ENCODE results near the gene COL9A1. TPM values are rescaled to one million over a fixed set of nuclear protein-coding genes. Genes with fewer than 3 reads are reported as not detected.
"Not testable (repeated sequence)": the region's sequence is repeated elsewhere in the genome, so short reads cannot be mapped to it uniquely, and the experiment has no call there.

The COL9A1 gene
- total RNA-seq, 1 experiment from 2014 or later: not detected

GRCh38 chr6:70310063-70310694 is 7.3 kb upstream of the COL9A1 start:
- H3K4me3 ChIP-seq: no peak overlapping the region
- no peaks in the 10 kb centered on the region for H3K9me3 ChIP-seq (replicated peaks)
- DNase-seq (ENCODE audit: low read depth in 1 of 2, low spot score in 2 of 2): peak in 1 of 2 experiments; percentile 10
- no peaks in the 10 kb centered on the region for H3K36me3 ChIP-seq
- H3K27ac ChIP-seq: no peak overlapping the region
- H3K27me3 ChIP-seq (replicated peaks): peaks cover 15% of the 10 kb centered on the region
- H3K4me1 ChIP-seq (replicated peaks): peaks cover 4% of the 10 kb centered on the region

GRCh38 chr6:70309243-70309642 is 6.4 kb upstream of the COL9A1 start:
- Histone ChIP-seq H3K27ac (no peak overlapping the region), H3K36me3 (no peaks in the 10 kb centered on the region), H3K4me3 (no peak overlapping the region), H3K4me1 (replicated peaks) (peaks cover 4% of the 10 kb centered on the region), H3K9me3 (replicated peaks) (no peaks in the 10 kb centered on the region), H3K27me3 (replicated peaks) (peaks cover 9% of the 10 kb centered on the region)
- no peak for DNase-seq (ENCODE audit: low read depth in 1 of 2, low spot score in 2 of 2)

DNA sequence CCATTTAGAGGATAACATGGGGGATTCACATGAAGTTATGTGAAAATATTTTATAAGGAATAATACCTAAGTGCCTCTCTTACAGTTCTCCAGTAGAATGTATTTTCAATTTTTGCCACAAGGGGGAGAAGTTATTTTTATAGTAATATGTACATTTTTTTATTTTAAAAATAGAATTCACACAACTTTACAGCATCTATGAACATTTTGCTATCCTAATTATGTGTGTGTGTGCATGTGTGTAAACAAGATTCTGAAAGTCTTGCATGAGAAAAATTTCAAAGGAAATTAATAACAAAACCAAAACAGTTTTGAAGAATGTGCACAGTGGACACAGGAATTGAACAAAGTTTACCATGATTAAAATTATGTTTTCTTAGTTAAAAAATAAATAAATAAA is 5.3 kb upstream of the COL9A1 start:
- H3K9me3 ChIP-seq (replicated peaks); H3K27ac ChIP-seq; H3K4me1 ChIP-seq (replicated peaks); DNase-seq (ENCODE audit: low read depth in 1 of 2, low spot score in 2 of 2); H3K36me3 ChIP-seq; H3K4me3 ChIP-seq; H3K27me3 ChIP-seq (replicated peaks): not testable (repeated sequence)

- Histone ChIP-seq H3K4me1 (replicated peaks) (peaks cover 4% of the 10 kb centered on the region), H3K27ac (no peak overlapping the region), H3K36me3 (no peaks in the 10 kb centered on the region), H3K27me3 (replicated peaks) (peaks cover 3% of the 10 kb centered on the region), H3K9me3 (replicated peaks) (no peaks in the 10 kb centered on the region), H3K4me3 (no peak overlapping the region)
- DNase-seq (ENCODE audit: low read depth in 1 of 2, low spot score in 2 of 2): no peak
These were observed 4.1 kb upstream of the COL9A1 start for GRCh38 chr6:70307008-70307407.

GRCh38 chr6:70304616-70305015 is 1.7 kb upstream of the COL9A1 start:
- no peak for DNase-seq (ENCODE audit: low read depth in 1 of 2, low spot score in 2 of 2)
- no peaks in the 10 kb centered on the region for H3K36me3 ChIP-seq
- H3K27me3 ChIP-seq (replicated peaks): no peaks in the 10 kb centered on the region; the same call in 1 of the 2 replicates
- H3K4me3 ChIP-seq: no peak overlapping the region
- H3K9me3 ChIP-seq (replicated peaks): no peaks in the 10 kb centered on the region
- H3K27ac ChIP-seq: no peak overlapping the region
- no peaks in the 10 kb centered on the region for H3K4me1 ChIP-seq (replicated peaks)

DNA sequence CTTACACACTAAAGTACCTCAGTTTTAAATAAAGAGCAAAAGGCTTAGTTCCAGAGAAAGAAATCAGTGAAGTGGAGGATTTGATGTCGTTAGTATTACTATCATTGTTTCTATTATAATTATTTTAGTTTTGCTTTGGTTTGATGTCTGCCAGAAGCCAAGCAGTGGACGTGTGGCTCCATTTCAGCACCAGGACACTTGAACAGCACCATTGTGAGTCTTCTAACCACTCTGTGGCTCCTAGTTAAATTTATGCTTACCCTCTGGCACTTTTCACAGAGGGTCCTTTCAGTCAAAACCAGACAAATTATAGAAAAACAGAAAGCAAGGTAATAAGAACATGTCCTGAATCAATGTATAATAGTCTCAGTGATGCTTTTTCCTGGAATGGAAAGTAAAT is 3.4 kb downstream of the COL9A1 start:
- Histone ChIP-seq H3K4me1 (replicated peaks) (no peaks in the 10 kb centered on the region), H3K27ac (no peak overlapping the region), H3K27me3 (replicated peaks) (no peaks in the 10 kb centered on the region), H3K36me3 (no peaks in the 10 kb centered on the region), H3K4me3 (no peak overlapping the region), H3K9me3 (replicated peaks) (no peaks in the 10 kb centered on the region)
- no peak for DNase-seq (ENCODE audit: low read depth in 1 of 2, low spot score in 2 of 2)

GRCh38 chr6:70298068-70298467 is 4.8 kb downstream of the COL9A1 start:
- no peak overlapping the region for H3K4me3 ChIP-seq
- no peak for DNase-seq (ENCODE audit: low read depth in 1 of 2, low spot score in 2 of 2)
- H3K27ac ChIP-seq: no peak overlapping the region
- no peaks in the 10 kb centered on the region for H3K27me3 ChIP-seq (replicated peaks)
- no peaks in the 10 kb centered on the region for H3K36me3 ChIP-seq
- H3K9me3 ChIP-seq (replicated peaks): no peaks in the 10 kb centered on the region
- no peaks in the 10 kb centered on the region for H3K4me1 ChIP-seq (replicated peaks)

DNA sequence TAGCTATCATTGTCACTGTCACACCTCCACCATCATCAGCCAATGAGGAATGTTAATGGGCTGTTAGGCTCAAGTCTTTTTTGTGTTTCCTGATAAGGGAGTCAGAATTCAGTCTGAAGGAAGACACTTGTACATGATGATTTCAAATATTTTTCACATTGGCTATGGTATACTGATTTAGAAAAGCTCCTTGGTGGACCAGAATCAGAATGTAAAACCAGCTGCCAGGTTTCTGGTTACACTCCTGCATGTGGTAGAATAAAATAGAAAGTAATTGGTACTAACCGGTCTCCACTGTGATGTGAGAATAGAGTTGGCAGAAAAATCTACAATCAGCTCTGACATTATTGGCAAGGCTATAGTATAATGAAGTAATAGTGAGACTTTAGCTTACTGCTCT is 10.7 kb downstream of the COL9A1 start:
- Histone ChIP-seq H3K27me3 (replicated peaks) (no peaks in the 10 kb centered on the region; the same call in 1 of the 2 replicates), H3K36me3 (no peaks in the 10 kb centered on the region), H3K27ac (no peak overlapping the region), H3K4me1 (replicated peaks) (no peaks in the 10 kb centered on the region), H3K9me3 (replicated peaks) (no peaks in the 10 kb centered on the region), H3K4me3 (no peak overlapping the region)
- DNase-seq (ENCODE audit: low read depth in 1 of 2, low spot score in 2 of 2): no peak

GRCh38 chr6:70289299-70289698 is 13.6 kb downstream of the COL9A1 start:
- DNase-seq (ENCODE audit: low read depth in 1 of 2, low spot score in 2 of 2): no peak
- H3K4me1 ChIP-seq (replicated peaks): no peaks in the 10 kb centered on the region
- no peaks in the 10 kb centered on the region for H3K9me3 ChIP-seq (replicated peaks)
- no peak overlapping the region for H3K27ac ChIP-seq
- H3K27me3 ChIP-seq (replicated peaks): no peaks in the 10 kb centered on the region; the same call in 1 of the 2 replicates
- H3K4me3 ChIP-seq: no peak overlapping the region
- H3K36me3 ChIP-seq: no peaks in the 10 kb centered on the region

- no peaks in the 10 kb centered on the region for H3K36me3 ChIP-seq
- no peak overlapping the region for H3K4me3 ChIP-seq
- no peak for DNase-seq (ENCODE audit: low read depth in 1 of 2, low spot score in 2 of 2)
- H3K4me1 ChIP-seq (replicated peaks): no peaks in the 10 kb centered on the region
- H3K9me3 ChIP-seq (replicated peaks): no peaks in the 10 kb centered on the region
- H3K27me3 ChIP-seq (replicated peaks): no peaks in the 10 kb centered on the region; the same call in 1 of the 2 replicates
- no peak overlapping the region for H3K27ac ChIP-seq
These were observed 16.0 kb downstream of the COL9A1 start for GRCh38 chr6:70286905-70287304.

- H3K27me3 ChIP-seq (replicated peaks): no peaks in the 10 kb centered on the region
- no peak overlapping the region for H3K27ac ChIP-seq
- DNase-seq (ENCODE audit: low read depth in 1 of 2, low spot score in 2 of 2): no peak
- H3K9me3 ChIP-seq (replicated peaks): no peaks in the 10 kb centered on the region
- no peaks in the 10 kb centered on the region for H3K36me3 ChIP-seq
- H3K4me1 ChIP-seq (replicated peaks): no peaks in the 10 kb centered on the region
- no peak overlapping the region for H3K4me3 ChIP-seq
These were observed 17.7 kb downstream of the COL9A1 start for GRCh38 chr6:70285201-70285600.

- Histone ChIP-seq H3K9me3 (replicated peaks) (no peaks in the 10 kb centered on the region), H3K36me3 (no peaks in the 10 kb centered on the region), H3K4me3 (no peak overlapping the region), H3K27ac (no peak overlapping the region), H3K27me3 (replicated peaks) (no peaks in the 10 kb centered on the region), H3K4me1 (replicated peaks) (no peaks in the 10 kb centered on the region)
- no peak for DNase-seq (ENCODE audit: low read depth in 1 of 2, low spot score in 2 of 2)
These were observed 19.9 kb downstream of the COL9A1 start for GRCh38 chr6:70282919-70283461.

GRCh38 chr6:70282312-70282918 is 20.5 kb downstream of the COL9A1 start:
- H3K27me3 ChIP-seq (replicated peaks): no peaks in the 10 kb centered on the region
- no peaks in the 10 kb centered on the region for H3K36me3 ChIP-seq
- no peaks in the 10 kb centered on the region for H3K9me3 ChIP-seq (replicated peaks)
- H3K4me1 ChIP-seq (replicated peaks): no peaks in the 10 kb centered on the region
- no peak overlapping the region for H3K4me3 ChIP-seq
- no peak overlapping the region for H3K27ac ChIP-seq
- no peak for DNase-seq (ENCODE audit: low read depth in 1 of 2, low spot score in 2 of 2)

- Histone ChIP-seq H3K4me3 (no peak overlapping the region), H3K27me3 (replicated peaks) (no peaks in the 10 kb centered on the region), H3K27ac (no peak overlapping the region), H3K4me1 (replicated peaks) (no peaks in the 10 kb centered on the region), H3K9me3 (replicated peaks) (no peaks in the 10 kb centered on the region), H3K36me3 (no peaks in the 10 kb centered on the region)
- DNase-seq (ENCODE audit: low read depth in 1 of 2, low spot score in 2 of 2): no peak
These were observed 21.0 kb downstream of the COL9A1 start for GRCh38 chr6:70281923-70282311.

Measured in SJSA1 (cell line).